ACHN (cell line): ENCODE data around the gene RALB.

Experiments
- DNase-seq: peaks from one replicate; pipeline ENCODE4 v3.0.0-alpha.2; 2015
- in situ Hi-C: cut with HindIII; loops from 2 replicates; pipeline ENCODE4 v1.10.0; 2017; ENCODE audit warnings: low sequenced_read_pairs, low pct_ligation_motif_present, low pct_unique_long_range_greater_than_20kb

RALB gene, protein sequence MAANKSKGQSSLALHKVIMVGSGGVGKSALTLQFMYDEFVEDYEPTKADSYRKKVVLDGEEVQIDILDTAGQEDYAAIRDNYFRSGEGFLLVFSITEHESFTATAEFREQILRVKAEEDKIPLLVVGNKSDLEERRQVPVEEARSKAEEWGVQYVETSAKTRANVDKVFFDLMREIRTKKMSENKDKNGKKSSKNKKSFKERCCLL

DNA sequence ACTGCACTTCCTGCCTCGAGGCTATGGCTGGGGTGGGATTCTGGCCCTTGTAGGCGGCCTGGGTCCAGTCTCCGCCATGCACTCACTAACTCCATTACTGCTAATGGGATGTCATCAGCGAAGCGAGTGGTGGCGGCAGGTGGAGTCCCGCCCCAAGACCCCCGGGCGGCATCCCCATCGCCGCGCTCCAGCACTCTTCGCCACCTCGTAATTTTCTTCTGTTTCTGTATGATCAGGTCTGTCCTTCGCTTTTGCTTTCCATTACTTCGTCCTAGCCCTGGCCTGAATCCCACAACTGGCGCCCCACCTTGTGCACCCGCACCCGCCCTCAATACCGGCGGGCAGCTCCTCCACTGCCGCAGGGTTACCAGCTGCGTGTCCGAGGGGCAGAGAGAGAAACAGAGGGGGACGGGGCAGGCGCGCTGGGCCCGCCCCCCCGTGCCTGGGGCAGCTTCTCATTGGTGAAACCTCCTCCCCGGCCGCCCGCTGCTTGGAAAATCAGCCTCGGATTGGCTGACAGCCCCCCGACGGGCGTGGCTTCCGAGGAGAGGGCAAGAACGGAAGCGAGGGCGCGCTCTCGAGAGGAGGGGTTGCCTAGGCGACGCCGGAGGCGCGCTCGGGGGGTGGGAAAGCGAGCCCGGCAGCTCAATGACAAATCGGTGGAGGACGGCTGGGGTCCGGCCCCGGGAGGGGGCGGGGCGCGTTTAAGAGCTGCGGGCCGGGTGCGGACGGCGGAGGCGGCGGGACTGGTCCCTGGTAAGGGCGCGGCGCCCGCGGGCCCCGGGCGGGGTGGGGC, at the start of gene RALB:
Gene RALB (plus strand): TSS at position 628 of the 796 bp plus-strand sequence. CDS start 25,813 bp downstream, outside the sequence.
- in situ Hi-C loops: no loop called here
- DNase-seq: peak; percentile 99

- in situ Hi-C loops: no loop called here
Observed at GRCh38 chr2:120203251-120204021, 49.2 kb upstream of the RALB start.

DNA sequence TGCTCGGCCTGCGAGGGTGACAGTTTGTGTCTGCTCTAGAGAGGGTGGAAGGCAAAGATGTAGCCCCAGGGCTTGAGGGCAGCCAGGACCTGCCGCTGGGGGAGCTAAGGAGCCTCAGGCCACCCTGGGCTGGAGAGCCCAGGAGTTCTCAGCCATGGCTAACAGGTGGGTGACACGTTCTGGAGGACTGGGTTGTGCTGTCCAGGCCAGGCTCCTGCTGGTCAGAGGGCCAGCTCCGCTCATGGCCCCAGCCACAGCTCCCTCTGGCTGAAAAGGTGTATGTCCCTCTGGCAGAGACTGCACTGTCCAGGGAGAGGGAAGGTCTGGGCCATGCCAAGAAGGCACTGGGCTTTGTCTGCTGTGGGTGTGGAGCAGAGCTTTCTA, 48.6 kb upstream of the RALB start:
- in situ Hi-C loops: no loop called here

More at GRCh38 chr2:120203251-120204021, 49.2 kb upstream of the RALB start:
- no peak for DNase-seq

GRCh38 chr2:120204417-120204816, 48.2 kb upstream of the RALB start:
- in situ Hi-C loops: no loop called here
- no peak for DNase-seq

More for the DNA sequence above, 48.6 kb upstream of the RALB start:
- no peak for DNase-seq

- no peak for DNase-seq
- in situ Hi-C loops: no loop called here
Observed at GRCh38 chr2:120204945-120205670, 47.5 kb upstream of the RALB start.

DNA sequence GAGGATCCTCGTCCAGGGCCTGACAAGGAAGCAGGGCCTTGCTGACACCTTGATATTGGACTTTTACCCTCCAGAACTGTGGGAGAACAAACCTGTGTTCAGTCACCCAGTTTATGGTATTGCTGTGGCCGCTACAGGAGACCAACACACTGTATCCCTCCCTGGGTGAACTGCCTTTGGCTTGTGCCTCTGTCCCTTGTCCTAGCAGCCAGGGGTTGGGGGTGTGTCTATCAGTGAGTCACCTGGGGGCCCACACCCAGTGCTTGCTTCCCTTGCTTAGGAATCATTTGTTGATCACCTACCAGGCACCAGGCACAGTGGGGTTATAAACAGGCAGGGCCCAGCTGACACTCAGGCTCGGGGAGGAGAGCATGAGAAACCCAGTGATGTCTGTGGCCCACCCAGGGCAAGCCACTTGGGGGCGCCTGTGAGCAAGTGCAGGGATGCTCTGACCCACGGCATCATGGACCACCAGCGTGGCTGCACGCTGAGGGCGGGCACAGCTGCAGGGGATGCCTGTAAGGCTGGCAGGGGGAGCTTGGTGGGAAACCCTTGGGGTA, 46.5 kb upstream of the RALB start:
- in situ Hi-C loops: no loop called here
- peak; percentile 18 for DNase-seq

- DNase-seq: no peak
- in situ Hi-C loops: no loop called here
Observed at GRCh38 chr2:120208381-120209353, 44.0 kb upstream of the RALB start.

GRCh38 chr2:120209427-120210269, 43.0 kb upstream of the RALB start:
- in situ Hi-C loops: no loop called here

DNA sequence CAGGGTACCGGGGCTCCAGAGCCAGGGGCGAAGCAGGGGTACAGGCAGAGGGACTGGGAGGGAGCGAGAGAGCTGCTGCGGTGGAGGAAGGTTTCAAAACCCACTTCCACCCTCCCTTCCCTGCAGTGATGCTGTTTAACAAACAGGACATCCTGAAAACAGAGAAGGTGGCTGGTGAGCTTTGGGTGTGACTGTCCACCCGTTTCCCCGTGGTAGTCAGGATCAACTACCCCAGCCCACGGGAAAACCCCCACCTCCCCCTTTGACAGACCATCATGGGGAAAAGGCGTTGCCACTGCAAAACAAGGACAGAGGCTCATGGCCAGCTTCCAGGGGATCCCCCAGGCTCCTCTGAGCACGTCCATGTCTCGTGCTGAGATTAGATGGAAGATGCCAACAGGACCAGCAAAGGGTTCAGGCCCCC, 42.4 kb upstream of the RALB start:
- no peak for DNase-seq
- in situ Hi-C loops: no loop called here

More at GRCh38 chr2:120209427-120210269, 43.0 kb upstream of the RALB start:
- no peak for DNase-seq

DNA sequence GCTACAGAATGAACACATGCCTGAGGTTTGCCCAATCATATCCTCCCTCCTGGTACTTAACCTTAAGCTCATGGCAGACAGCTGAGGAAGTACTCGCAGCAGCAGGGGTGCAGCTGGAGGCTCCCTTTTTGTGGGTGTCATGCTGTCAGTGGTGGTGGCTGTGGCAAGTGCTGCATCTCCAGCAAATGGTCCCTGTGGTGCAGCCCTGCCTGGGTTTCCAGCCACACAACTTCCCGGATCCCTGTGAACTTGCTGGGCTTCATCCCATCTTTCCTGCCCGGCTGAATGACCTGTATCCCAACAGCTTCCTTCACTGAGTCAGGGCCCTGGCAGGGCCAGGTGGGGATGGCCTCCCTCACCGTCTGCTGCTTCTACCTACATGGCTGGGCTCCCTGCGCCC, 34.5 kb upstream of the RALB start:
- no peak for DNase-seq
- in situ Hi-C loops: no loop called here

DNA sequence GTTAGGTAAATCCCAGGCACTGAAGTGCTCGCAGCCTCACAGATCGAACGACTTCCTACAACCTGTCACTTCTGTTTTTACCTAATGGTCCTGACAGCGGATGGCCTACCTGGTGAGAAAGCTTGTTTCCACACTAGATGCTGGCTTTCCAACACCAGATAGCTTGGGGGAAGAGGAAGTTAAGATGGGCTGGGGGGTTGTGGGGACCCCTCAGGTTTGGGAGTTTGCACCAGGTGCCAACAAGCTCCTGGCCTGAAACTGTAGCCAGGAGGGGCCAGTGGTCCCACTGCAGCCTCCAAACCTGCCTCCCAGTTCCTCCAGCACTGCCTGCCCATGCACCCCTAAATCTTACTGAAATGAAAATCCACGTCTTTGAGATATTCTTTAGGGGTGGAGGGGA, 33.4 kb upstream of the RALB start:
- in situ Hi-C loops: no loop called here
- no peak for DNase-seq

GRCh38 chr2:120219766-120220165, 32.9 kb upstream of the RALB start:
- no peak for DNase-seq
- in situ Hi-C loops: no loop called here

DNA sequence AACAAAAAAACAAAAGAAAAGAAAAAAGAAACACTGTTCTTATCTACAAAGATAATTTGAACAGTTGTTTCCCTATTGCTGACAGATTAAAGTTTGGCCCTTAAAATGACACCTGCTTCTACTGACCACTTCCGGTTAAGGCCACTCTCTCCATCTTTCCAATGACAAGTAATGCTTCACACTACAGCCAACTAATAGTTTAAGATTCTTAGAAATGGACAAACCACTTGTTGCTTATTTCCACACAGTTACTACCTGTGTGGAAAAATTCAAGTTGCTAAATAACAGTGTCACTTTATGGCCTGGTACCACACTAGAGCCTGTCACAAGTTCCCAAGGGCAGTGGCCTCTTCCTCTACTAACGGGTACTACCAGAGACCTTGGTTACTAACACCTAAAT, 31.9 kb upstream of the RALB start:
- no peak for DNase-seq

DNA sequence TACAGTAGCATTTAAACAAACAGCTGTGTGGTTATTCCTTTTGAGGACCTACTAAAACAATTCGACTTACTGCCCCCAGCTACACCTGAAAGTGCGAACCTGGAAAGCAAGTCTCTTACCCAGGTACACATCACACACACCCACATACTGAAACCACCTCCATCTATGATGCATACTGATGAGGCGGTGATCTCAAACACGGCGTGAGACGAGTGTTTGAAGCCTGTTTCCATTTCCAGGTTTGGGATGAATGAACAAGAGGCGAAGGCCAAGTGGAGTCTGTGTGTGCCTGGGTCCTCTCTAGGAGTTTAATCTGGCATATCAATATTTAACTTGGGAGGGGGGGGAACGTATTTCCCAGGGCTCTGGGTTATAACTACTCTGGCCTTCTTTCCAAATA, 31.0 kb upstream of the RALB start:
- in situ Hi-C loops: no loop called here
- DNase-seq: no peak

More for the DNA sequence above, 31.9 kb upstream of the RALB start:
- in situ Hi-C loops: no loop called here

DNA sequence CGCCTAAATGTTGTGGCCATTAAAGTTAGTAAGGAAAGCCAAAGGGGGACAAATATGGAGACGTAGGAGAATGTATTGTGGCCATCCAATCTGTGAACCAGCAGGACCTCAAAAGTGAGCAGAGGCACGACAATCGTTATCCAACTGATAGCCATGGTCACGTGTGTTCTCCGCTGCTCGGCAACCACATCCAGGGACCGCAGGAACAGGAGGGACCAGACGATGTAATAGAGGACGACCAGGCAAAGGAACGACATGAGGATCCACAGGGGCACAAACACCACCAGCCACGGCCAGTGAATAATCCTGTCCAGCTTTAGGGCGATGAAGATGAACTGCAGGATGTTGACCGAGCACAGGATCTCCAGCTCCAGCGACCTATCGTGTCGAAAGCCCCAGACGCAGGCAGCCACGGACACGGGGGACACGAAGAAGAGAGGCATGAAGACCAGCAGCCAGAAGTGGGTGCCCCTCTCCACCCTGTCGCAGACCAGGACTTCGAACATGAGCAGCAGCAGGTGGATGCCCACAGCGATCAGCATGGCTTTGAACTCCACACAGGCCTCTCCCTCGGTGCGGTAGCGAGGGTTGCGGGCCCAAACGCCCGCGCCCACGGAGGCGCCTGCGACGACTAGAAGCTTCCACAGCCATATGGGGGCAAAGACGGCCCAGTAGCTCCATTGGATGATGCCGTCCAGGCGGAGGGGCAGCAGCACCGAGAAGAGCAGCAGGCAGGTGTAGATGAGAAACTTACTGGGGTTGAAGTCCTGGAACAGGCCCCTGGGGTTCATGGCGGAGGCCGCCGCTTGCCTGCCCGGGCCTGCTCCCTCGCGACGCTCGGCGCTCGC, 30.2 kb upstream of the RALB start:
- in situ Hi-C loops: no loop called here
- DNase-seq: no peak
